HG02588 (cell line): ENCODE data around the gene AP3S1.
A peak's percentile ranks its signal among the peaks of the same experiment; 100 is the strongest.

Source experiments
- ATAC-seq: cut with Tn5 transposase; IDR thresholded peaks from one replicate; pipeline ENCODE4 v1.9.1; 2021; ENCODE audit warnings: mild to moderate bottlenecking, moderate library complexity; ENCODE audit not compliant: unreplicated experiment

AP3S1 gene

DNA sequence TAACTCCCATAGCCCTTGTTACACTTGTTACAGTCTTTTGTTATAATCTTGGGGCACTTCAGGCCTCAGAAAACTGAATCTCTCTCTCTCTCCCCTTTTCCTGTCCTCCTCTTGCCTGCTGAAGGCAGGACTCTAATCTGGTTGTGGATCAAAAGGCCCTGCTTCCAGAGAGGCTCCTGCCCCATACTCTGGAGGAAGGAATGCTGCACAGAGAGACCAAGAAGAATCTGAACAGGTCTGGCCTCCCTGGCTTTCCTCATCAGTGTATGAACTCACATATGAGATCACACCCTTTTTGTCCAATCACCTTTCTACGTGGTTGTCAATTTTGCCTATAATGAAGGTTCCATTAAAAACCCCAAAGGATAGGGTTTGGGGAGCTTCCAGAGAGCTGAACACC, 94.3 kb downstream of the AP3S1 start:
- no peak for ATAC-seq

DNA sequence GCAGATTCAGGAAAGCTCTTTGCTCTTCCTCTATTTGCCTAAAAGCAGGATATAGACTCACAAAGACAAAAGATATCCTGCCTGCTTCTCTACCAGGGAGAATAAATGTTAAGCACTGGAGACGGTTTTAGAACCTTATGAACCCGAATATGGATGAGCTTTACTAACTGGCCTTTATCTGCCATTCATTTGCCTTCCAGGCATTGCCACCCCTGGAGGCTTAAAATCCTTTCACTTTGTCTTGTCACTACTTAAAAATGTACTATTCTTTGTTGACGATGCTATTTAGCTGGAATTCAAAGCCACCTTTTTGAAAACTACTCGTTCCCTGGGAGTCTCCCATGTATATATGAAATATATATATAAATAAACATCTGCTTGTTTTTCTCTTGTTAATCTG, 97.3 kb downstream of the AP3S1 start:
- ATAC-seq, result no peak

DNA sequence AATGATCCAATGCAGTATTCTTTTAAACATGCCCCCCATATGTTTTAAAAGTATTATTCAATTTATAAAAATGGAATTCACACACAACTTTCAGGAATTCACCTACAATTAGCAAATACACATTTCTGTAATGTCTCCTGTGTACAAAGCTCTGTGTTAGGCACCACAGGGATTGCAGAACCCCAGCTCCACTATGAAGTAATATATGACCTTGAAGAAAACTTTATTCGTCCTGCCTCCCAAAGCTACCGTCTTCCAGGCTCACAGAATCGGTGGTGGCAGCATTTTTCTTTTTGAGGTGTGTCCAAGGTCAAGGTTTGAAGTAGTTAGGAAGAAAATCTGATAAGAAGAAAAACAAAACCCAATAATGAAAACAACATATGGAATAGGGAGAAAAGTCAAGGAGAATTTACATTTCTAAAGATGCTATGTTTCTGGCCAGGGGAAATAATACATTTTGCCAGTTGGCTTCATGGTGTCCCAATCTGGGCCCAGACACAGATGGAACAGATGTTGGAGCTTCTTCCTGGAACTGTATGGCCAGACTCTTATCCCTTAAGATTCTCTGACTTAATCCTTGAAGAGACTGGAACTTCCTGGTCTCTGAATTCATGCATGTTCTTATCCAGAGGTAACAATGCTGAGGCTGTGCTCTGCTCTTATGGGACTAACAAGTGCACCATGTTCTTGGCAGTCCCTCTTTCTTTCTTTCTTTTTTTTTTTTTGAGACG, 98.5 kb downstream of the AP3S1 start:
- no peak for ATAC-seq

DNA sequence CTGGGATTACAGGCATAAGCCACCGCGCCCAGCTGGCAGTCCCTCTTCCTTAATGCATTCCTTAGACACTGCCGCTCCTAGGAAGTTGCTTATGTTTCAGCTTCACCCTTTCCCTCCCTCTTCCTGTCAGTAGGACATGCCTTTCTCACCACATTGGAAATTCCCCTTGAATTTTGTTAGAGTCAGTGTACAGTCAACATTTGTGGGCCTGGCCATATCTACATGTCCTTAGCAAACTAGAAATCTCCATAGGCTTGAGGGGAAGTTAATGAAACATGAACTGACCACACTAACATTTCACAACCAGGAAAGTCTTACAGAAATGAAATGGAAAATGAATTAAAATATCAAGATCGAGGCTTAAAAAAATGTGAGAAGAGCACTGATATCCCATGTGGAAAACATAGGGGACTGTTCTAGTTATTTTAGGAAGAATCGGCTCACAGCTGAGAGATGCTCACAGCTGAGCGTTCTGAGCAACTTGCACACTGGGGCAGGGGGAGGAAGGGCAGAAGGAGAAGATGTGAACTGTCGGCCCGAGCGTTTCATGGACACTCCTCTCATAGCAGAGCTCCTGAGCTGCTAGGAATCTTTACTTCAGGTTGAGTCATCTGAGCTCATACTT, 99.4 kb downstream of the AP3S1 start:
- ATAC-seq, result no peak

DNA sequence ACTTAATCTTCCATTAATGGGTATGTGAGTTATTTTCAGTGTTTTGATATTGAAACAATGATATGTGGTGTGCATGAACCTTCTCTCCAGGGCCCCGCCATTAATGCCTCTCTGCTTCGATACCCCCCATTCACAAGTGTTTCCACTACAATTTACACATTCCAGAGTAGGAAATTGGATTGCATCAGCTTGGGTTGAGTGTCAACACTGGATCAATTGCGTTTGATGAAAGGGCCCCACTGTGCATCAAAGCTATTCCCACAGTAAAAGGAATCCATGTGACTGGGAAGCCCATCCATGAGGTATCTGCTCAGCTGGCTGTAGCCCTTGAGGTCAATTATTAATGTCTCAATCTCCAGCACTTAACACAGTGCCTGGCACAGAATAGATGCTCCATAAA, 102.8 kb downstream of the AP3S1 start:
- no peak for ATAC-seq

DNA sequence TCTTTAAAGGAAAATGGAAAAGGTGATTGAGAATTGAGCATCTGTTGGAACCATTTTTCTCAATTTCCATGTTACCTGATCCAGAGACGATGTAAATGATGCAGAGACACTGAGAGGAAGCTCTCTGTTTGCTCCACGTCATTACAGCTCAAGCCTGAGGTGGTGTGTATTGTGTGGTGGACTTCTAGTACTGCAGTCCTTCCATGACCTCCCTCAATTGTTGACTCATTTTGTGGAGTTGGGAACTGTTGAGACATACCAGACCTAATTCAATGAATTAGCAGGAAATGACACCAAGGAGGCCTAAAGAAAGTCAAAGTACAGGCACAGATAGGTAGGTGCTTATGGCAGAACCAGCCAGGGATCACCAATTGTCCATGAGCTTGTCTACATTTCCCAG, 104.9 kb downstream of the AP3S1 start:
- ATAC-seq, result no peak

DNA sequence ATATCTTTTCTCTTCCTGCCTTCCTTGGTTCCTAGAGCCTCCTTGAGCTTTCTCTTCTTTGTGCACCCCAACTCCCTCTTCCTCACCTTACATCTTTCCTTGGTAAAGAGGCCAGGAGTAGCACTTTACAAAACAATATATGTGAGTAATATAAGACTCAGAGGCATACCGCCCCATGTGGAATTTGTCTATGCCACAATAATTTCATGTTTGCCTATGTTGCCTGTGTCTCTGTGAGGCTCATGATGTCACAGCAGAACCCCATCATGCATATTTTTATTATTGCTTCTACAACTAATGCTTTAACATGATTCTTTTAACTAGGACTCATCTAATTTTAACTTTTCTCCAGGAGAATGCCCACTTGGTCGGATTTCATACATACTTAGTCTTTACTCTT, 105.5 kb downstream of the AP3S1 start:
- no peak for ATAC-seq

DNA sequence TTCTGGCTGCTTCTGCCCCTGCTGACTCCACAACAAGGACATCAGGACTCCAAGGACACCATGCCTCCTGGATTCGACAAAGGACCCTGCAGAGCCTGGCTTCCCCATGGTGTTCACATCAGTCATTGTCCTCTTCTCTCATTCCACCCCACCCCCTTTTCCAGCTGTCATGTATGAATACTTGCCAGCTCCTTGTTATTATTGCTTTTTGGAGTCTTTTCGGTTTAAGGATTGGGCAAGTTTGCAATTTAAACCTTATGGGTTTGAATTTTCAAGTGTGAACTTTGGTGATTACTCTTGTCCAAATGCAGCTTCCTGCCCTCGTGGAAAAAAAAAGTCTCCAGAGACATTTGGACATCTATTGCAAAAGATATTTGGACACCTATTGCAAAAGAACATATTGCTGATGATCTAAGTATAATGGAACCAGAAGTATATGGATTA, 106.4 kb downstream of the AP3S1 start:
- no peak for ATAC-seq

DNA sequence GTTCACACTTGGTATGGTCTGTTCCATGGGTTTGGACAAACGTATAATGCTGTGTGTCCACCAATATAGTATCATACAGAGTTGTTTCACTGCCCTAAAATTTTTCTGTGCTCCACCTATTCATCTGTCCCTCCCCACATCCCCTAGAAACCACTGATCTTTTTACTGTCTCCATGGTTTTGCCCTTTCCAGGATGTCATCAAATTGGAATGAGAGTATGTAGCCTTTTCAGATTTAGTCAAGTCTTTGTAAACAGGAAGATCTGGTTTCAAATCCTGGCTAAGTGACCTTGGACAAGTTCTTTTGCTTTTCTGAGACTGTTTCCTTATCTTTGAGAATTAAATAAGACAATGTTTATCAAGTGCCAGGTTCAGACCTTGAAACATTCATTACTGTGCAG, 107.4 kb downstream of the AP3S1 start:
- no peak for ATAC-seq

DNA sequence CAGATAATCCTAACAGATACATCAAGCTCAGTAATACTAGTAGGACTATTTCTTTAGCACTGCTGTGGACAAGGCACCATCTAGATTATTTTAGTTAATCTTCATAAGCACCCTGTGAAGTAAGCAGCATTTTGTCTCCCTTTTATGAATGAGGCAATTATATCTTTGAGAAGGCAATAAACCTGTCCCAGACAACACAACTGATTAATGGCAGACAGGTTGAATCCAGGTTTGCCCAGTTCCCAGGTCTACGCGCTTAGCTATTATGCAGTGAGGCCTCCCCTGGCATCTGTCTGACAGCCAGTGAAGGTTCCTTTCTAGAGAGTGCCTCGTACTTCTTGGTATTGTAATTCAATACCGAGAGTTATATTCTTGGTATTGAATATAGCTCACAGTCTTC, 110.9 kb downstream of the AP3S1 start:
- ATAC-seq, result no peak

DNA sequence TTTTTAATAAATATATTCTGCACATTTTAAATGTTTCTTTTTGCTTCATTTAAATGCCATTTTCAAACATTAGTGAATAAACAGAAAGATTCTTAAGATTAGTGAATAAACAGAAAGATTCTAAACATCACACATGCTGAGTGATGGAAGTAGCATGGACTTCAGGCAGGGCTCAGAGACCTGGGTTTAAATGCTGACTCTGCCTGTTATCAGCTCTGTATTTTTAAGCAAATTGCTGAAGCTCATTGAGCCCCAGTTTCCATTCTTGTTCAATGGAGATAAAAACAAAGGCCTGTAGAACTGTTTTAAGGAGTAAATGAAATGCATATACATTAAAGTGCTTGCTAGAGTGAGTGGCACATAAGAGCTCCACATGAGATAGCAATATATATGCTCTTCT, 112.4 kb downstream of the AP3S1 start:
- ATAC-seq, result no peak

DNA sequence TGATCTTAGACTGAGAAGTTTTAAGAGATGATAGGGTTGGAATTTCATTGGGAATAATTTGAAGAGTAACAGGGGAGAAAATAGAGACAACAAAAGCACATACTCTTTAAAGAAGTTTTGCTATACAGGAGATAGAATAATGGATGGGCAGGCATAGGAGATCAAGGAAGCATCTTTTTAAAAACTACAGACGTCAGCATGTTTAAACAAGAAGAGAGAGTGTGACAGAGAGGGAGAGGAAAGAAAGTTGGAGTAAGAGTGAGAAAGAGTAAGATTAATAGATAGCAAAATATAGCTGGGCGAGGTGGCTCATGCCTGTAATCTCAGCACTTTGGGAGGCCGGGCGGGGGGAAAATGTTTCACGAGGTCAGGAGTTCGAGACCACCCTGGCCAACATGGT, 115.2 kb downstream of the AP3S1 start:
- ATAC-seq, result no peak

DNA sequence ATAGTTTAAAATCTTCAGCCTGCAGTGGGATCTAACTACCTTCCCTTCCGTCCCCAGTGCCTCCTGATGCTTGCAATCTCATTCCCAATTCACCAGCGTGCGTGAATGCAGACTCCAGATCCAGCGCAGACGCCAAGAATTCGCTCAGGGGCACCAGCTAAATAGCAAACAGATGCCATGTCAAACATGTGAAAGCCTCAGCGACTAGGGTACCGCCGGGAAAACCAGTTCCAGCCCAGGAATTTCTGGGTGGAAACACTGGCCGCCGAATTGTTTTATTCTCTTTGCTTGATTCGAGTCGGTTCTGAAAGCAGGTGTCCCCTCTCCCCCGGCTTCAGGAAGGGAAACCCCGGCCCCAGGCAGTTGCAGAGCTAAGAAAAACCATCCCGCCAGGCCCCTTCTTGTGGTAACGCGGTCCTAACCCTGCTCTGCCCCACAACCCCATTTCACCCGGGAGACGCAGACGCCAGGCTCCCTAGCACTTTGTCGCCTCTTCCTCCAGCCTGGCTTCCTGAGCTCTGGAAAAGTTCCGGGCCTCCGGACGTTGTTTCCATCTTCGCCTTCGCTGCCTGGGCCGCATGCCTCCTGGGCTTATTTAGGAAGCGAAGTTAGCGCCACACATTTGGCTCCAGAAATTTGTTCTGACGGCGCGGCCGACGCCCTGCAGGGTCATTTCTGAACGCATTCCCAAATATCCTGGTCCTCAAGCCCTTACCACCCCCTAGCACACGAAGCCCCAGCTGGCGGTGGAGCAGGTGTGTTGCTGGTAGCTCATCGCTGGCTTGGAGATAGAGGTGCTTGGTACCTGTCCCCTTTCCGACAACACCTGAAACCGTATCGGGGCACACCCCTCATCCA, 119.9 kb downstream of the AP3S1 start:
- no peak for ATAC-seq

DNA sequence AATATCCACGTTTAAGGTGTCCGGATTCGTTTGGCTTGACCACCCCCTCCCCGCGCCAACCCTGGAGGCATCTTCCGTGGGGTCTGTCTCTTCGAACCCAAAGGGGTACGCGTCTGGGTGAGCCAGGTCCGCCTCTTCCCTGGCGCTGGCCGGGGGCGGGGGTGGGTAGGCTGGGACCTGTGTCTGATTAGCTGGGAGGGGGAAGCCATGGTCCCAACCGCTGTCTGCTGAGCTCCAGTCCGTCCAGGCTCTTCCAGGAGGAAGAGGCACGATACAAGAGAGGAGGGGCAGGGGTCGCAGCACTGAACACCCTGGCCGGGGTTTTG, 120.5 kb downstream of the AP3S1 start, which contains the start of gene LVRN:
Gene LVRN, plus strand, starts transcription at position 237 of the 326 bp plus-strand sequence. CDS start 143 bp downstream, outside the sequence.
- ATAC-seq, result no peak

DNA sequence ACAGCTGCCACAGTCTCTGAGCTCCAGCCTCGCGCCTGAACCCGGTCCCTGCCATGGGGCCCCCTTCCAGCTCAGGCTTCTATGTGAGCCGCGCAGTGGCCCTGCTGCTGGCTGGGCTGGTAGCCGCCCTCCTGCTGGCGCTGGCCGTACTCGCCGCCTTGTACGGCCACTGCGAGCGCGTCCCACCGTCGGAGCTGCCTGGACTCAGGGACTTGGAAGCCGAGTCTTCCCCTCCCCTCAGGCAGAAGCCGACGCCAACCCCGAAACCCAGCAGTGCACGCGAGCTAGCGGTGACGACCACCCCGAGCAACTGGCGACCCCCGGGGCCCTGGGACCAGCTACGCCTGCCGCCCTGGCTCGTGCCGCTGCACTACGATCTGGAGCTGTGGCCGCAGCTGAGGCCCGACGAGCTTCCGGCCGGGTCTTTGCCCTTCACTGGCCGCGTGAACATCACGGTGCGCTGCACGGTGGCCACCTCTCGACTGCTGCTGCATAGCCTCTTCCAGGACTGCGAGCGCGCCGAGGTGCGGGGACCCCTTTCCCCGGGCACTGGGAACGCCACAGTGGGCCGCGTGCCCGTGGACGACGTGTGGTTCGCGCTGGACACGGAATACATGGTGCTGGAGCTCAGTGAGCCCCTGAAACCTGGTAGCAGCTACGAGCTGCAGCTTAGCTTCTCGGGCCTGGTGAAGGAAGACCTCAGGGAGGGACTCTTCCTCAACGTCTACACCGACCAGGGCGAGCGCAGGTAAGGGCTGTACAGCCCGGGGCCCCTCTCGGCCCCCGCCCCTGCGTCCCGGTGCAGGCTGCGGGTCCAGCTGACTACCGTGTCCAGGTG, 121.0 kb downstream of the AP3S1 start:
- ATAC-seq, result peak; percentile 55

DNA sequence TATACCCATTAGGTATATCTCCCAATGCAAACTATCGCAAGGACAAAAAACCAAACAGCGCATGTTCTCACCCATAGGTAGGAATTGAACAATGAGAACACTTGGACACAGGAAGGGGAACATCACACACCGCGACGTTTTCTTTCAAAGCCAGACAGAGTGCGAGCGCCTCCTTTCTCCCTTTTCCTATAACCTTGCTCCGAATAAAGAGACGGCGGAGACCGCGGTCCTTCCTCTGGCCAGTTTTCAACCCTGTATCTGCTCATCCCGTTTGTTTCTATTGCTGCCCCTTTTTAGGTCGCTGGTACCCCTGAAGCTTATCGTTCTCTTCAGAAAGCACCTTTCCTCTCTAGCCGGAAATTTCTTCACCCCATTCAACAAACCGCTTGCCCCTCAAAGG, 121.8 kb downstream of the AP3S1 start:
- ATAC-seq, result no peak
